Measurements from ENCODE around the gene SLC22A3.

The SLC22A3 gene

DNA sequence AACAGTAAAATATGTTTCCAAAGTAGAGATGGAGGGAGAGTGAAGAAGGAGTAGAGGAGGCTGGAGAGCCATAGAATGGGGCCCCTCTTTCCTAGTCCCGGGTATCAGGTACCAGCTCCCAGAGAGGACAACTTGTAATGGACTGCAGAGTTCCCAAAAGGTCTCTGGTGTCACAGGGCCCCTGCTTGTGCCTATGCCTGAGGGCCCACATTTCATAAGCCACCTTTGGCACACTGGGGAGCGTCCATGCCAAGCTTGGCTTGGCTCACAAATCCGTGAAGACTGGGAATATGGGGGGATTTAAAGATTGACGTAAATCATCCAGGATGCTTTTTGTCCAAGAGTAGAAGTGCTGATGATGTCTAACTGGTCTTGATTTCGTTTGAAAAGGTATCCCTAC, 16.4 kb upstream of the SLC22A3 start:
- CTCF ChIA-PET, result no interaction called here
- no peak overlapping the region for H3K27ac ChIP-seq
- POLR2A ChIA-PET (ENCODE audit: low non-redundant PET), result no interaction called here
- DNase-seq (ENCODE audit: low spot score), result no peak
- TF ChIP-seq, protein P1, sequence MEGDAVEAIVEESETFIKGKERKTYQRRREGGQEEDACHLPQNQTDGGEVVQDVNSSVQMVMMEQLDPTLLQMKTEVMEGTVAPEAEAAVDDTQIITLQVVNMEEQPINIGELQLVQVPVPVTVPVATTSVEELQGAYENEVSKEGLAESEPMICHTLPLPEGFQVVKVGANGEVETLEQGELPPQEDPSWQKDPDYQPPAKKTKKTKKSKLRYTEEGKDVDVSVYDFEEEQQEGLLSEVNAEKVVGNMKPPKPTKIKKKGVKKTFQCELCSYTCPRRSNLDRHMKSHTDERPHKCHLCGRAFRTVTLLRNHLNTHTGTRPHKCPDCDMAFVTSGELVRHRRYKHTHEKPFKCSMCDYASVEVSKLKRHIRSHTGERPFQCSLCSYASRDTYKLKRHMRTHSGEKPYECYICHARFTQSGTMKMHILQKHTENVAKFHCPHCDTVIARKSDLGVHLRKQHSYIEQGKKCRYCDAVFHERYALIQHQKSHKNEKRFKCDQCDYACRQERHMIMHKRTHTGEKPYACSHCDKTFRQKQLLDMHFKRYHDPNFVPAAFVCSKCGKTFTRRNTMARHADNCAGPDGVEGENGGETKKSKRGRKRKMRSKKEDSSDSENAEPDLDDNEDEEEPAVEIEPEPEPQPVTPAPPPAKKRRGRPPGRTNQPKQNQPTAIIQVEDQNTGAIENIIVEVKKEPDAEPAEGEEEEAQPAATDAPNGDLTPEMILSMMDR (conservative IDR thresholded peaks at IDR 0.05; ENCODE audit: low read depth), result no peak

DNA sequence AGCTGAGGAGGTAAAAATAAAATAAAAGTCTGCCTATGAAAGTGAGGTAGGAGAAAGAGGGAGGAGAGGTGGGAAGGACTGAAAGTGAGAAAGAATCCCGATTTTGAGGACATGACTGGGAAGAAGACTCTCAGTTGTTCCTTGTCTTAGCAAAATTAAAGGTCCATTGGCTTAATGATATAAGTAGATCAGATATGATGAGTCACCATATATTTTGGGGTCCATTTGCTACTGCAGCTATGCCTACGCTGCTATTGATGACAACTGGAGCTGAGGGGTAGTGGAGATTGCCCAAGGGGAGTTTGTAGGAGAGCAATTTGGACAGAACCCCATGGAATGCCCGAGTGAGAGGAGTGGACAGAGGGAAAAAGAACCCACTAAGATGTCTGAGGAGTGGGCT, 15.1 kb upstream of the SLC22A3 start:
- TF ChIP-seq, protein P1 (conservative IDR thresholded peaks at IDR 0.05; ENCODE audit: low read depth), result no peak
- ChIA-PET POLR2A (ENCODE audit: low non-redundant PET) (no interaction called here), CTCF (no interaction called here)
- no peak for DNase-seq (ENCODE audit: low spot score)
- no peak overlapping the region for H3K27ac ChIP-seq

DNA sequence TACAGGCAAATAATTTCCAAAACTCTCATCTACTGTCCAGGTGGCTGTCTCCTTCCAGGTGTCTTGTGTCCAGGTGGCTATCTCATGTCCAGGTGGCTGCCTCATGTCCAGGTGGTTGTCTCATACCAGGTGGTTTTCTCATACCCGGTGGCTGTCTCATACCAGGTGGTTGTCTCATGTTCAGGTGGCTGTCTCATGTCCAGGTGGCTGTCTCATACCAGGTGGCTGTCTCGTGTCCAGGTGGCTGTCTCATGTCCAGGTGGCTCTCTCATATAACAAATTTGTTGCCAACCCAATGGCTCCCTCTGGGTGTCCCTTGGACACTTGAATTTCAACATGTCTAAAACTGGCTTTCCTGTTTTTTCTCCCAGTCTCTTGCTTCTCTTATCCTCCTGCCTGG, 14.3 kb upstream of the SLC22A3 start:
- DNase-seq (ENCODE audit: low spot score), result no peak
- ChIA-PET CTCF (no interaction called here), POLR2A (ENCODE audit: low non-redundant PET) (no interaction called here)
- TF ChIP-seq, protein P1 (conservative IDR thresholded peaks at IDR 0.05; ENCODE audit: low read depth), result no peak
- H3K27ac ChIP-seq, result no peak overlapping the region

DNA sequence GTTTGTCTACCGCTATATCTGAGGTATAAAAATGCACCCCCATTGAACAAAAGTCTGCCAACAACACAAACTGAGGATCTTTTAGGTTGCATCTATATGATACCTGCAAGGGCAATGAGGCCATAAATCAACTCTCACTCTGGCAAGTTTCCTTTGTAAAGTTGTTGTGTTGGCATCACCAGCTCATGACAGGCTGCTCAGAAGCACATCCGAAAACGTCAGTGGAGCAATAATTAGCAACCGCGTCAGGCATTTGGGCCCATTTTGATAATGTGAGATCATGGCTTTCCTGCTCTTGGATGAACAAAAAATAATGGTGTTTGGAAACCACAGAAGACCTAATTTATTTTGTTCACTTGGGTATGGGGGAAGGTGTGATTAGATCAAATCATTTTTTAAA, 12.0 kb upstream of the SLC22A3 start:
- ChIA-PET CTCF (interaction anchor here (0.5 kb wide), 1 partner anchor 96 kb away, joined by 4 read pairs; no protein-coding TSS in a partner anchor), POLR2A (ENCODE audit: low non-redundant PET) (no interaction called here)
- TF ChIP-seq, protein P1 (conservative IDR thresholded peaks at IDR 0.05; ENCODE audit: low read depth), result no peak
- DNase-seq (ENCODE audit: low spot score), result no peak
- no peak overlapping the region for H3K27ac ChIP-seq

DNA sequence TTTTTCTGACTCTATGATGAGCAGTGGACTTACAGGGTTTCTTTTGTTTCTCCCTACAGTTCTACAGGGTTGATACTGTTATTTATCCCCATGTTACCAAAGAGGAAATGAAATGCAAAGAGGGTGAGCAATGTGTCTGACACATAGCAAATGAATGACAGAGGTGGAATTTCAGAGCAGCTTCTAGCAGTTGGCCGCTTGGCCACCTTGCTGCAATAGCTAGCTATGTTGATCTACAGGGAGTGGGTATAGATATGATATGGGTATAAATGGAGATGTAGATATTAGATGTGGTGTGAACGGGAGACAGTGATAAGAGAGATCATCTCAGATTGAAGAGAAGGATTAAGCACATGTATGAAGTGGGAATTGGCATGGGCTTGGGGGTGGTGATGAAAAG, 10.9 kb upstream of the SLC22A3 start:
- ChIA-PET CTCF (no interaction called here), POLR2A (ENCODE audit: low non-redundant PET) (no interaction called here)
- TF ChIP-seq, protein P1 (conservative IDR thresholded peaks at IDR 0.05; ENCODE audit: low read depth), result no peak
- H3K27ac ChIP-seq, result no peak overlapping the region
- DNase-seq (ENCODE audit: low spot score), result peak; percentile 59

DNA sequence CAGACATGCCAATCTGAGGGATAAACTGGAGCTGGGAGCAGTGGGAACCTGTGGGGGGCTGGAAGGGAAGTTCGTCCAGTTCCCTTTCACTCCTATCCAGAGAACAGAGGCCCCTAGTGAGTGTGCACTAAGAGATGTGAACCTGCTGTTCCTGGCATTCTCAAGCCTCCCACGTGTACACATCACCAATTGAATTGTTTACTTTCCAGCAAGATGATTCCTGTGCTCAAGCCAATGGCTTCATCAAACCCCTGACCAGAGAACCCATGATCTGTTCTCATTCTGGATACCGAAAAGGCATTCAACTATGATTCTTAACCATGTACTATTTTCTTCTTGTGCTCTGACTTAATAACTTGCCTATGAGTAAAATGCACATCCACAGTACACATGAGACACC, 10.2 kb upstream of the SLC22A3 start:
- TF ChIP-seq, protein P1 (conservative IDR thresholded peaks at IDR 0.05; ENCODE audit: low read depth), result no peak
- ChIA-PET CTCF (no interaction called here), POLR2A (ENCODE audit: low non-redundant PET) (no interaction called here)

DNA sequence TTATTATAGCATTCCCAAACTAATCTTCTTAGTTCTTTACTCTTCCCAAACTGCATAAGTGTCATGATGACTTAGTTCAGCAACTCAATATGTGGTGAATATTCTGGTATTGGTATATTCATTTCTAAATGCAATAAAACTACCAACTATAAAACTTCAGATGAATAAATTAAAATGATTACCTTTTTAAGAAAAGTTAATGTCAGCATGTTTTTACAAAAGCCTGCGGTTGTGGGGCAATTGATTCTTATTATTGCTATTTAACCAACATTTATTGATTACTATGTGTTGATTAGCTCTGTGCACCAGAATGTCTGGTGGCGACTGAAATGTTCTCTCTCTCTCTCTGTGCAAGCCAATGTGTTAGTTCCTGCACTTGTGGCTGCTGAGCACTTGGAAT, 5.0 kb upstream of the SLC22A3 start:
- DNase-seq (ENCODE audit: low spot score), result no peak
- H3K27ac ChIP-seq, result no peak overlapping the region
- TF ChIP-seq, protein P1 (conservative IDR thresholded peaks at IDR 0.05; ENCODE audit: low read depth), result no peak
- ChIA-PET POLR2A (ENCODE audit: low non-redundant PET) (no interaction called here), CTCF (no interaction called here)

More for the DNA sequence above, 10.2 kb upstream of the SLC22A3 start:
- no peak overlapping the region for H3K27ac ChIP-seq
- no peak for DNase-seq (ENCODE audit: low spot score)

Data from RWPE1 (cell line).